Esophagus muscularis mucosa (tissue), 4 donors: ENCODE results near the gene MAP4K4. TPM values are rescaled to one million over a fixed set of nuclear protein-coding genes. Genes with fewer than 3 reads are reported as not detected.

Experiments
- DNase-seq: peaks from one replicate; pipeline ENCODE4 v3.0.0-alpha.2; 2017; ENCODE audit errors: extremely low spot score
- H3K27ac ChIP-seq, 4 donors: fragments of 200-600 bp; sonication (generic); replicated peaks in 1 of 4; 1 replicate in 3 of 4; 2 replicates in 1 of 4; pipeline ENCODE4 v1.5.1; 2016 to 2019; ENCODE audit warnings: mild to moderate bottlenecking in 1 of 4
- H3K27me3 ChIP-seq, 4 donors: fragments of 200-600 bp; sonication (generic); one replicate each; pipeline versions ENCODE4 v1.5.1 to v1.6.0; 2016 to 2019
- H3K36me3 ChIP-seq, 4 donors: fragments of 200-600 bp; sonication (generic); one replicate each; pipeline ENCODE4 v1.5.1; 2016 to 2019
- H3K4me1 ChIP-seq, 4 donors: fragments of 200-600 bp; sonication (generic); one replicate each; pipeline ENCODE4 v1.5.1; 2016 to 2019
- H3K4me3 ChIP-seq, 4 donors: fragments of 200-600 bp; sonication (generic); 1 replicate in 2 of 4; 2 replicates in 2 of 4; pipeline ENCODE4 v1.5.1; 2016 to 2019; ENCODE audit warnings: mild to moderate bottlenecking in 4 of 4, moderate library complexity in 1 of 4
- H3K9me3 ChIP-seq, 4 donors: fragments of 200-600 bp; sonication (generic); 1 replicate in 3 of 4; 2 replicates in 1 of 4; pipeline ENCODE4 v1.5.1; 2016 to 2019
- CTCF ChIP-seq, 3 experiments: fragments of 200-600 bp in 2 of 3; fragments of 450-650 bp in 1 of 3; sonication (generic) in 2 of 3; IDR thresholded peaks; one replicate each; pipeline ENCODE4 v1.5.1; 2017 to 2019; ENCODE audit warnings: antibody characterized with exemption in 3 of 3, mild to moderate bottlenecking in 2 of 3, moderate library complexity in 1 of 3
- EP300 ChIP-seq: sonication (generic); formaldehyde crosslinking; IDR thresholded peaks from one replicate; pipeline ENCODE4 v1.6.1; 2017; ENCODE audit warnings: antibody characterized with exemption
- POLR2A ChIP-seq: fragments of 450-650 bp; IDR thresholded peaks from one replicate; pipeline ENCODE4 v1.6.1; 2017; ENCODE audit warnings: antibody characterized with exemption, moderate library complexity, mild to moderate bottlenecking, low read depth
- POLR2AphosphoS5 ChIP-seq, 2 donors: sonication (generic); formaldehyde crosslinking; IDR thresholded peaks; one replicate each; pipeline ENCODE4 v1.6.1; 2017; ENCODE audit warnings: antibody characterized with exemption in 2 of 2
- WGBS: methylation state at CpG from one replicate; pipeline ENCODE4 v1.1.5; 2018; 5-methylcytosine and 5-hydroxymethylcytosine counted together
- intact Hi-C: fragments of 100-400 bp; cut with DNase I; formaldehyde crosslinking; loops from one replicate; pipeline ENCODE4 v1.15.1; 2023
- total RNA-seq, 4 donors: library from RNA; depleted of rRNA; stranded (reverse); fragments of >200 nt; gene quantifications; one replicate each; pipeline versions ENCODE4 v1.1.0 to v1.2.1, GENCODE V29; 2016

MAP4K4 gene
- total RNA-seq, 4 donors from 2014 or later: 37.8 to 59.0 (median 51.7) TPM

GRCh38 chr2:101724125-101724474 lies 26.6 kb downstream of the MAP4K4 start:
- H3K27me3 ChIP-seq: no peaks in the 10 kb centered on the region
- no peak overlapping the region for H3K4me3 ChIP-seq
- no peaks in the 10 kb centered on the region for H3K9me3 ChIP-seq
- no peak for TF ChIP-seq POLR2AphosphoS5 (IDR thresholded peaks at IDR 0.05)
- TF ChIP-seq CTCF (IDR thresholded peaks at IDR 0.05): no peak
- no peak for TF ChIP-seq POLR2A
- no peak for TF ChIP-seq EP300
- intact Hi-C loops: no loop called here
- H3K36me3 ChIP-seq: no peaks in the 10 kb centered on the region
- WGBS: 38% methylated on average over 3 of the region's 3 CpGs
- H3K4me1 ChIP-seq: peaks cover 35 to 52% (median 38%) of the 10 kb centered on the region in 4 donors
- H3K27ac ChIP-seq: no peak overlapping the region
- no peak for DNase-seq

GRCh38 chr2:101725038-101725437 lies 27.5 kb downstream of the MAP4K4 start:
- DNase-seq: no peak
- Histone ChIP-seq H3K27me3 (no peaks in the 10 kb centered on the region), H3K4me1 (peaks cover 33 to 54% (median 45%) of the 10 kb centered on the region in 4 donors), H3K9me3 (no peaks in the 10 kb centered on the region), H3K36me3 (no peaks in the 10 kb centered on the region), H3K4me3 (no peak overlapping the region), H3K27ac (no peak overlapping the region)
- 88% methylated on average over 3 of the region's 3 CpGs for WGBS
- TF ChIP-seq CTCF (IDR thresholded peaks at IDR 0.05) (no peak), POLR2AphosphoS5 (IDR thresholded peaks at IDR 0.05) (no peak), EP300 (no peak), POLR2A (no peak)
- intact Hi-C loops: no loop called here

GRCh38 chr2:101725515-101726192 lies 28.1 kb downstream of the MAP4K4 start:
- H3K27ac ChIP-seq: no peak overlapping the region
- no peak overlapping the region for H3K4me3 ChIP-seq
- no peak for DNase-seq
- peaks cover 30 to 54% (median 48%) of the 10 kb centered on the region in 4 donors for H3K4me1 ChIP-seq
- intact Hi-C loops: no loop called here
- no peaks in the 10 kb centered on the region for H3K9me3 ChIP-seq
- TF ChIP-seq CTCF (IDR thresholded peaks at IDR 0.05) (no peak), POLR2AphosphoS5 (IDR thresholded peaks at IDR 0.05) (no peak)
- H3K36me3 ChIP-seq: no peaks in the 10 kb centered on the region
- no peaks in the 10 kb centered on the region for H3K27me3 ChIP-seq
- 74% methylated on average over 5 of the region's 5 CpGs for WGBS

- Histone ChIP-seq H3K9me3 (no peaks in the 10 kb centered on the region), H3K4me1 (peaks cover 36 to 79% (median 55%) of the 10 kb centered on the region in 4 donors)
- WGBS: 62% methylated on average over 1 of the region's 1 CpG
Observed at GRCh38 chr2:101728865-101729264, 31.4 kb downstream of the MAP4K4 start.

More at GRCh38 chr2:101728865-101729264, 31.4 kb downstream of the MAP4K4 start:
- no peaks in the 10 kb centered on the region for H3K36me3 ChIP-seq
- no peaks in the 10 kb centered on the region for H3K27me3 ChIP-seq
- H3K4me3 ChIP-seq: no peak overlapping the region
- intact Hi-C loops: no loop called here
- TF ChIP-seq POLR2AphosphoS5 (IDR thresholded peaks at IDR 0.05) (no peak), EP300 (no peak), CTCF (IDR thresholded peaks at IDR 0.05) (no peak), POLR2A (no peak)
- no peak overlapping the region for H3K27ac ChIP-seq
- DNase-seq: no peak
